NCI-H2107 treated with DMSO at 0.1 percent for 48 hours (cell line): ENCODE measurements around the gene YIPF6.
"Not testable (repeated sequence)": the region's sequence is repeated elsewhere in the genome, so short reads cannot be mapped to it uniquely, and the experiment has no call there.

Source experiments
- DNase-seq: peaks from one replicate; lab custom pipeline; 2025; ENCODE audit not compliant: unreplicated experiment; lab: John Stamatoyannopoulos, UW

The YIPF6 gene

GRCh38 chrX:68503836-68504636, 5.2 kb downstream of the YIPF6 start:
- DNase-seq: no peak

GRCh38 chrX:68506649-68507048, 7.8 kb downstream of the YIPF6 start:
- no peak for DNase-seq

GRCh38 chrX:68508799-68509198, 9.9 kb downstream of the YIPF6 start:
- DNase-seq: no peak

- DNase-seq: peak; percentile 4
Measured at GRCh38 chrX:68511255-68511654, 12.4 kb downstream of the YIPF6 start.

GRCh38 chrX:68524680-68525079, 25.8 kb downstream of the YIPF6 start:
- not testable (repeated sequence) for DNase-seq

- no peak for DNase-seq
Measured at GRCh38 chrX:68532831-68533533, 34.1 kb downstream of the YIPF6 start.

- DNase-seq: no peak
Measured at GRCh38 chrX:68533656-68534055, 34.8 kb downstream of the YIPF6 start.

GRCh38 chrX:68534691-68535090, 35.8 kb downstream of the YIPF6 start:
- DNase-seq: no peak

- DNase-seq: no peak
Measured at GRCh38 chrX:68536429-68536828, 37.6 kb downstream of the YIPF6 start.

GRCh38 chrX:68536884-68537283, 38.0 kb downstream of the YIPF6 start:
- no peak for DNase-seq

GRCh38 chrX:68550193-68550592, 51.3 kb downstream of the YIPF6 start:
- no peak for DNase-seq

- DNase-seq: no peak
Measured at GRCh38 chrX:68556036-68556435, 57.2 kb downstream of the YIPF6 start.

- DNase-seq: not testable (repeated sequence)
Measured at GRCh38 chrX:68557126-68557525, 58.3 kb downstream of the YIPF6 start.

GRCh38 chrX:68559905-68560304, 61.1 kb downstream of the YIPF6 start:
- not testable (repeated sequence) for DNase-seq

GRCh38 chrX:68568136-68568535, 69.3 kb downstream of the YIPF6 start:
- no peak for DNase-seq

- no peak for DNase-seq
Measured at GRCh38 chrX:68570598-68570997, 71.7 kb downstream of the YIPF6 start.

GRCh38 chrX:68571292-68571609, 72.4 kb downstream of the YIPF6 start:
- no peak for DNase-seq

- DNase-seq: no peak
Measured at GRCh38 chrX:68571610-68572311, 72.9 kb downstream of the YIPF6 start.

- DNase-seq: no peak
Measured at GRCh38 chrX:68574240-68574639, 75.4 kb downstream of the YIPF6 start.

- DNase-seq: no peak
Measured at GRCh38 chrX:68579810-68580209, 81.0 kb downstream of the YIPF6 start.

- no peak for DNase-seq
Measured at GRCh38 chrX:68584221-68584620, 85.4 kb downstream of the YIPF6 start.
